ENCODE results near the gene TMEM255A.

GRCh38 chrX:120350450-120351138 is 39.3 kb upstream of the TMEM255A start:
- TF ChIP-seq ZNF512 (CRISPR knock-in tag; IDR thresholded peaks at IDR 0.05), result no peak
- TF ChIP-seq CBX2 (IDR thresholded peaks at IDR 0.05; ENCODE audit: low read depth, low read length), result no peak
- TF ChIP-seq CBX2 (CRISPR knock-in tag; IDR thresholded peaks at IDR 0.05; ENCODE audit: low read depth), result no peak
- no peak for TF ChIP-seq XBP1 (CRISPR knock-in tag; IDR thresholded peaks at IDR 0.05)
- TF ChIP-seq SMAD1 (CRISPR knock-in tag; IDR thresholded peaks at IDR 0.05; ENCODE audit: borderline replicate concordance, low read depth), result no peak
- TF ChIP-seq, protein P1, sequence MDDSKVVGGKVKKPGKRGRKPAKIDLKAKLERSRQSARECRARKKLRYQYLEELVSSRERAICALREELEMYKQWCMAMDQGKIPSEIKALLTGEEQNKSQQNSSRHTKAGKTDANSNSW (CRISPR knock-in tag; IDR thresholded peaks at IDR 0.05; ENCODE audit: borderline replicate concordance), result no peak
- TF ChIP-seq BCL6 (CRISPR knock-in tag; IDR thresholded peaks at IDR 0.05), result no peak
- TF ChIP-seq HDAC6 (IDR thresholded peaks at IDR 0.05; ENCODE audit: low read depth, low read length), result no peak
- TF ChIP-seq CTCF (CRISPR knock-in tag; IDR thresholded peaks at IDR 0.05), result no peak
